GM19455 (cell line): Measurements from ENCODE around the gene HTT-AS.

Source experiments
- ATAC-seq: cut with Tn5 transposase; IDR thresholded peaks from one replicate; pipeline ENCODE4 v1.9.1; 2021; ENCODE audit not compliant: unreplicated experiment

HTT-AS gene

DNA sequence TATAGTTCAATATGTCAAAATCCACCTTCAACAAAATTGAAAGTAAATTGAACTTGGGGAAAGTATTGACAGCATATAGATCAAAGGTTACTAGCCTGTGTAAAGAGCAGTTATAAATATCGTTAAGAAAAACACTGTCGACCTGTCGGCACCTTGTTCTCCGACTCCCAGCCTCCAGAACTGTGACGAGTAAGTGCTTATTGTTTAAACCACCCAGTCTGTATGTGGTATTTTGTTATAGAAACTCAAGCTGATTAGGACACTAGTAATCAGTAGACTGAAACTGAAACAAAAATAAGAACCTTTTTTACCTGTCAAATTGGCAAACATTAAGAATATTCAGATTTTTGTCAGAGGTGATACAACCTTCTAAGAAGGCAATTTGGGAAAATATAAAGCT, 17.1 kb upstream of the HTT-AS start:
- ATAC-seq: no peak

DNA sequence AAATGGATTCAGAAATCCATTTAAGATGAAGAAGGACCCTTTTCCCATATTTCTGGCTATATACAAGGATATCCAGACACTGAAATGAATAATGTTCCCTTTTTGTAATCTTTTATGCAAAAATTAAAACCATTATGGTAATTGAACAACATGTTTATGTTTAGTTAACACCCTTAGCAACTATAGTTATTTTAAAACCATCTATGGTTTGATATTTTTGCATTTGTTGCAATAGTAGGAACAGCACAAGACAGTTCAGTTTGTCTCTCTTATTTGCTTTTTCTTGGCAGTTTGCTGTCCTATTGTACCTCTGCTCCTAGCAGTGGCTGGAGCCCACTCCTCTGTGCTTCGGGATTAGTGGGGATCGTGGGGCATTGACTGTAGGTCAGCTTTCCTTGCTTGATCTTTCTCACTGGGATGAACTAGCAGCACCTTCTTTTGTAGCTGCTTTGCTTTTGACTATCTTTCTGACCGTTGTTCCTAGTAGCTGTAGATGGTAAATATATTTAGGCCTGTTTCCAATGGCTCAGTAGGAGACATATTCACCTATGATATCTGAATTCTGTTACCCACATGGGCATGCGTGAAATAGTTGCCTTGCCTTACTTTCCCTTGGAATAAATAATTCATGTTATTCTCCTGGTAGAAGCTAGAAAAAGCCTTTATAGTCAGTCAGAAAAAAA, 12.9 kb upstream of the HTT-AS start:
- no peak for ATAC-seq

- no peak for ATAC-seq
Observed at GRCh38 chr4:3085948-3086670, 11.8 kb upstream of the HTT-AS start.

GRCh38 chr4:3083732-3084131, 9.4 kb upstream of the HTT-AS start:
- ATAC-seq: no peak

DNA sequence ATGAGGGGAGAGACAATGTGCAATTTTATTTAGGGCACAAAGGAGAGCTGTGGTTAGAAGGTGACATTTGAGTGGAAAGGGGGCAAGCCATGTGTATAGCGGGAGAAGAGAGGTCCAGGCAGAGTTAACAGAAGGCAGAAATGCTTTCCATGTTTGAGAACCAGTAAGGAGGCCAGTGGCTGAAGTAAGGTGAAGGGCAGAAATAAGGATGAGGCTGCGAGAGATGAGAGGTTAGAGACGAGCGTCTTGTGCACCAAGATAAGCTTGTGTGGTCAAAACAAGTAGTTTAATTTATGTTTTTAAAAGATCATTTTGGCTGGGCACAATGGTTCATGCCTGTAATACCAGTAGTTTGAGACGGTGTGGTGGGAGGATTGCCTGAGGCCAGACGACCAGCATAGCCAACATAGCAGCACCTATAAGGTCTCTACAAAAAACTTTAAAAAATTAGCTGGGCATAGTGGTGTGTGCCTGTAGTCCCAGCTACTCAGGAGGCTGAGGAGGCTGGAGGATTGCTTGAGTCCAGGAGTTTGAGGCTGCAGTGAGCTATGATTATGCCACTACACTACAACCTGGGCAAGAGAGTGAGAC, 8.7 kb upstream of the HTT-AS start:
- ATAC-seq: no peak

- no peak for ATAC-seq
Observed at GRCh38 chr4:3079694-3080123, 5.4 kb upstream of the HTT-AS start.

DNA sequence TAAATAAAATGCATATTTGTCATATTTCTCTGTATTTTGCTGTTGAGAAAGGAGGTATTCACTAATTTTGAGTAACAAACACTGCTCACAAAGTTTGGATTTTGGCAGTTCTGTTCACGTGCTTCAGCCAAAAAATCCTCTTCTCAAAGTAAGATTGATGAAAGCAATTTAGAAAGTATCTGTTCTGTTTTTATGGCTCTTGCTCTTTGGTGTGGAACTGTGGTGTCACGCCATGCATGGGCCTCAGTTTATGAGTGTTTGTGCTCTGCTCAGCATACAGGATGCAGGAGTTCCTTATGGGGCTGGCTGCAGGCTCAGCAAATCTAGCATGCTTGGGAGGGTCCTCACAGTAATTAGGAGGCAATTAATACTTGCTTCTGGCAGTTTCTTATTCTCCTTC, 3.5 kb upstream of the HTT-AS start:
- no peak for ATAC-seq

DNA sequence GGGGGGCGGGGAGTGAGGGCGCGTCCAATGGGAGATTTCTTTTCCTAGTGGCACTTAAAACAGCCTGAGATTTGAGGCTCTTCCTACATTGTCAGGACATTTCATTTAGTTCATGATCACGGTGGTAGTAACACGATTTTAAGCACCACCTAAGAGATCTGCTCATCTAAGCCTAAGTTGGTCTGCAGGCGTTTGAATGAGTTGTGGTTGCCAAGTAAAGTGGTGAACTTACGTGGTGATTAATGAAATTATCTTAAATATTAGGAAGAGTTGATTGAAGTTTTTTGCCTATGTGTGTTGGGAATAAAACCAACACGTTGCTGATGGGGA, 1.3 kb upstream of the HTT-AS start:
- ATAC-seq: no peak

GRCh38 chr4:3074846-3075651, 711 bp upstream of the HTT-AS start:
- ATAC-seq: peak; percentile 12

DNA sequence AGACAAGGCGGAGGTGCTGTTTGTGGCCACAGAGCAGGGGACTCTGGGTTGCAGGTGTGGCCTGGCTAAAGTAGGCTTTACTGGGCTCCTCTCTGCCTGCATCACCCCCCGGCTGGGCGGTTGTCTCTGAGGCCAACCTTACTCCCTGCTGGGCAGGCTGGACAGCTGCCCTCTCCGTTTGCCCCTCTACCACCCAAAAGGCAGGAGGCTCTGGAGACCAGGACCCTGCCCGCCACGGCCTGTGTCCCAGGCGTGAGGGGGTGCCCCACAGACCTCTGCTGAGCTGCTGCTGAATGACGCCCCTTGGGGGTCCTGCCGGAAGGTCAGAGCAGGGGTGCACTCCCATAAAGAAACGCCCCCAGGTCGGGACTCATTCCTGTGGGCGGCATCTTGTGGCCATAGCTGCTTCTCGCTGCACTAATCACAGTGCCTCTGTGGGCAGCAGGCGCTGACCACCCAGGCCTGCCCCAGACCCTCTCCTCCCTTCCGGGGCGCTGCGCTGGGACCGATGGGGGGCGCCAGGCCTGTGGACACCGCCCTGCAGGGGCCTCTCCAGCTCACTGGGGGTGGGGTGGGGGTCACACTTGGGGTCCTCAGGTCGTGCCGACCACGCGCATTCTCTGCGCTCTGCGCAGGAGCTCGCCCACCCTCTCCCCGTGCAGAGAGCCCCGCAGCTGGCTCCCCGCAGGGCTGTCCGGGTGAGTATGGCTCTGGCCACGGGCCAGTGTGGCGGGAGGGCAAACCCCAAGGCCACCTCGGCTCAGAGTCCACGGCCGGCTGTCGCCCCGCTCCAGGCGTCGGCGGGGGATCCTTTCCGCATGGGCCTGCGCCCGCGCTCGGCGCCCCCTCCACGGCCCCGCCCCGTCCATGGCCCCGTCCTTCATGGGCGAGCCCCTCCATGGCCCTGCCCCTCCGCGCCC, 920 bp downstream of the HTT-AS start:
- peak; percentile 26 for ATAC-seq

DNA sequence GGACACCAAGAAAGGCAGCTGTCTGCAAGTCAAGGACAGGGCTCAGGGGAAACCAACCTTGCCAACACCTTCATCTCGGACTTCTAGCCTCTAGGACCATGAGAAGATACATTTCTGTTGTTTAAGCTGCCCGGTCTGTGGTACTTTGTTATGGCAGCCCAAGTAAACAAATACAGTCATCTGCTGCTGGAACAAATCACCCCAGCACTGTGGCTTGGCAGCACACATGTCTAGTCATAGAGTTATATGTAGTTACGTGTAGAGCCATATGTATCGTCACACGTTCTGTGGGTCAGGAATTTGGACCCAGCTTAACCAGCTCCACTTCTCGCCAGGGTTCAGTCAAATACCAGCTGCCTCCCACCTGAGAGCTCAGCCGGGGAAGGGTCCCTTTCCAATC, 2.5 kb downstream of the HTT-AS start:
- no peak for ATAC-seq

DNA sequence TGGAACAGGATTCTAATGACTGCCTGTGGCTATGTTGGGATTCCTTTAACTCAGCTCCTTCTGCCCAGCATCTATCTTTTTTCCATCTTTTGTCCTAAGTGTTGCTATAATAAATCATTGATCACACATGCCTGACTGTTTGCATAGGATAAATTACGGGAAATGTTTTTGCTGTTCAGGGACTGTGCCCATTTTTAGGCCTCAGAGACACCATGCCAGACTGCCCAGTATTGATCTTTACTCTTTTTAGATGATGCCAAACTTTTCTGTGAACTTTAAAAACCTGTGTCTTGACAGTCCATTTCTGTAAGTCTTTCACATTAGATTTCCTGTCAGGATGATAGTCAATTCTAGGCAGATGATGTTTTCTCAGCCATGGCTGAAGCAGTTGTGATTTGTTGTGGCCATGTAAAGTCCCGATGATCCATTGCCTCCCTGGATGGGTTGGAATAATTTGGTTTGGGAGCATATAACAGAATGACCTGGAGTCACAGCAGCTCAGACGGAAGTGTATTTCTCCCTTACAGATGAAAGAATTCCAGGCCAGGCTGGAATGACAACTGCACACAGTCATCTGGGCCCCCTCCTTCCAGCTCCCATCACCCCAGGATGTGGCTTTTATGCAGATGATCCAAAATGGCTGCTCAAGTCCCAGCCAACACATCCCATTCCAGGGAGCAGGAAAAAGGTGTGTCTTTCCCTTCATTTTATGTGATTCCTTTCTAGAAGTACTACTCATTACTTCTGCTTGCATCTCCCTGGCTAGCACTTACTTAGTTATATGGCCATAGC, 3.4 kb downstream of the HTT-AS start:
- ATAC-seq: no peak

DNA sequence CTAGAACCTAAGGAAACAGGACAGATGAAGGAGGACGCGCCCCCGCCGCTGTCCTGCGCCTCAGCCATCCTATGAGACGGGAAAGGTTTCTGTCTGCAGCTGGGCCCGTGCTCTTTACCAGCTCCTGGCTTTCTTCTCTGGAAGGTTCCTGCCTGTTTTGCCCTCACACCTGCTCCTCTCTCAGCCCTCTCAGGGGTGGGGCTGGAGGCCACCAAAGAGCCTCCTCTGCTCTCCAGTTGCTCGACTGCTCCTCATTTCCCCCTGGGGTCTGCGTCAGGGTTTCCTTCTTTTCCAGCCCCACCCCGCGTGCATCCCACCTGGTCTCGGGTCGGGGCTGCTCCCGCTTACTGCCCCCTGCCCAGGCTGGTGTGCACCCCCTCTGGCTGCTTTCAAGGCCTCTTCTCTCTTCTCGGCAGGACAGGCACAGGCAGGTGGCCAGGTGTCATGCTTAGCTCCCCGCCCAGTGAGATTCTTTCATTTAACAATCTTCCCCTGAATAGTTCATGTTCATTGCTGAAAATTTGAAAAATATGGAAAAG, 4.6 kb downstream of the HTT-AS start:
- no peak for ATAC-seq

GRCh38 chr4:3067473-3068001, 6.8 kb downstream of the HTT-AS start:
- no peak for ATAC-seq

DNA sequence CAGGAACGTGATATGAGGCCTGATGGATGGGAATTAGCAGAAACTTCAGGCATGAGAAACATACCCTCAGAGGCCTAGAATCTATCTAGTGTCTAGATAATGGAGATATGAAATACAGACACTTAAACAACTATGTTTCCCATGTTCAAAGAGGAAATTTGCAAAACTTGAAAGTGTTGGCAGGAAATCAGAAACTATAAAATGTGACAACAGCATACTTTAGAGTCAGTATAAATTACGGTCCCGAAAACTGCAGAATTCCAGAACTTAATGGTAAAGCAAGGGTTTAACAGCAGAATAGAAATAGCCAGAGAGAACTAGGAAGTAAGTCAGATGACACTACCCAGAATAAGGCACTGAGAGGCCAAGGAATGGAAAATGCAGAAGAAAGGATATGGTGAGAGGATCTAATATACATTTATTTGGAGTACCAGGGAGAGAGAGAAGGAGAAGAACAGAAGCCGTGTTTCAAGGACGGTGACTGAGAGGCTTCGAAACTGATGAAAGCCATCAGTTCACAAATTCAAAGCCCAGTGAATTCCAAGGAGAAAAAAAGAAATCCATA, 7.4 kb downstream of the HTT-AS start:
- ATAC-seq: no peak

GRCh38 chr4:3065551-3065950, 8.8 kb downstream of the HTT-AS start:
- ATAC-seq: no peak

DNA sequence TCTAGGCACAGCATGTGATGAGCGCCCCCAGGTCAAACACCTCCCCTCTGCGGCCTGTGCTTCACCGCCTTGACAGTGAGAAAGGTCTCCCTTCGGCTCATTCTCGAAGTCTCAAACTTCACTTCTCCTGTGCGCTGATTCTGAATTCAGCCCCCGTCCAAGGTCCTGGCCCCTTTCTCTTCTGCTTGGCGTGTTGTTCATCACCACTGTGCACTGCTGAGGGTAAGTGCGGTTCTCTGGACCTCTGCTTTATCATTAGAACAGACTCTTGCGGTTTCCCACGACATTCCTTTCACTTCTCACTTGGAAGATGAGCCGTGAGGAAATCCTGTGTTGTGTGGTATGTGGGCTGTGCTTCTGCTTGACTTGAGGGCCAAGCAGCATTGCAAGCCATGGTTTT, 11.9 kb downstream of the HTT-AS start:
- ATAC-seq: no peak

DNA sequence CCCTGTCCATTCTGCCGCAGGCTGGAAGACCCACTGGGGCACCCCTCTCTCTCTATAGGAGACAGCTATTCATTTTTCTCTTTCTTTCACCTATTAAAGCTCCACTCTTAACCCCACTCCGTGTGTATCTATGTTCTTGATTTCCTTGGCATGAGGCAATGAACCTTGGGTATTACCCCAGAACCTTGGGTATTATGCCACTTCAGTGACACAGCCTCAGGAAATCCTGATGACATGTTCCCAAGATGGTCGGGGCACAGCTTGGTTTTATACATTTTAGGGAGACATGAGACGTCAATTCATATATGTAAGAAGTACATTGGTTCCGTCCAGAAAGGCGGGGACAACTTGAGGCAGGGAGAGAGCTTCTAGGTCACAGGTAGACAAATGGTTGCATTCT, 13.4 kb downstream of the HTT-AS start:
- no peak for ATAC-seq

- no peak for ATAC-seq
Observed at GRCh38 chr4:3059943-3060342, 14.4 kb downstream of the HTT-AS start.
